Umbilical cord (tissue), 2 donors: ENCODE data around the gene FOXP1. TPM values are rescaled to one million over a fixed set of nuclear protein-coding genes. Genes with fewer than 3 reads are reported as not detected.
A peak's percentile ranks its signal among the peaks of the same experiment; 100 is the strongest.

Source experiments
- DNase-seq: peaks from one replicate; pipeline ENCODE4 v3.0.0-alpha.2; 2015; ENCODE audit warnings: low spot score
- total RNA-seq: library from RNA; depleted of rRNA; stranded (reverse); fragments of >200 nt; gene quantifications from one replicate; pipeline ENCODE4 v1.2.3, GENCODE V29; 2014; ENCODE audit warnings: low replicate concordance; ENCODE audit not compliant: insufficient read depth

Gene FOXP1
- total RNA-seq, 1 donor from 2014 or later: 148 TPM

- no peak for DNase-seq
Observed at GRCh38 chr3:71082833-71083232, 500.7 kb downstream of the FOXP1 start.

GRCh38 chr3:71080517-71081083, 502.9 kb downstream of the FOXP1 start:
- no peak for DNase-seq

GRCh38 chr3:71078723-71079525, 504.6 kb downstream of the FOXP1 start:
- no peak for DNase-seq

GRCh38 chr3:71078199-71078598, 505.3 kb downstream of the FOXP1 start:
- DNase-seq: no peak

GRCh38 chr3:71077070-71077469, 506.5 kb downstream of the FOXP1 start:
- no peak for DNase-seq

GRCh38 chr3:71076361-71077002, 507.0 kb downstream of the FOXP1 start:
- peak; percentile 89 for DNase-seq

- no peak for DNase-seq
Observed at GRCh38 chr3:71075494-71075893, 508.0 kb downstream of the FOXP1 start.

GRCh38 chr3:71074423-71074822, 509.1 kb downstream of the FOXP1 start:
- DNase-seq: no peak

- DNase-seq: no peak
Observed at GRCh38 chr3:71072986-71073385, 510.5 kb downstream of the FOXP1 start.

- DNase-seq: no peak
Observed at GRCh38 chr3:71072287-71072686, 511.2 kb downstream of the FOXP1 start.

- DNase-seq: peak; percentile 87
Observed at GRCh38 chr3:71070497-71071463, 512.7 kb downstream of the FOXP1 start.

GRCh38 chr3:71069797-71070196, 513.7 kb downstream of the FOXP1 start:
- DNase-seq: peak; percentile 83

- no peak for DNase-seq
Observed at GRCh38 chr3:71067977-71068654, 515.4 kb downstream of the FOXP1 start.

GRCh38 chr3:71066849-71067261, 516.7 kb downstream of the FOXP1 start:
- no peak for DNase-seq

GRCh38 chr3:71066356-71066755, 517.2 kb downstream of the FOXP1 start:
- DNase-seq: no peak

- DNase-seq: no peak
Observed at GRCh38 chr3:71065764-71066013, 517.8 kb downstream of the FOXP1 start.

GRCh38 chr3:71064956-71065763, 518.4 kb downstream of the FOXP1 start:
- DNase-seq: peak; percentile 59

GRCh38 chr3:71064291-71064955, 519.1 kb downstream of the FOXP1 start:
- peak; percentile 83 for DNase-seq

GRCh38 chr3:71063773-71064290, 519.7 kb downstream of the FOXP1 start:
- peak; percentile 65 for DNase-seq
